Measurements from ENCODE around the gene EVI5L.

DNA sequence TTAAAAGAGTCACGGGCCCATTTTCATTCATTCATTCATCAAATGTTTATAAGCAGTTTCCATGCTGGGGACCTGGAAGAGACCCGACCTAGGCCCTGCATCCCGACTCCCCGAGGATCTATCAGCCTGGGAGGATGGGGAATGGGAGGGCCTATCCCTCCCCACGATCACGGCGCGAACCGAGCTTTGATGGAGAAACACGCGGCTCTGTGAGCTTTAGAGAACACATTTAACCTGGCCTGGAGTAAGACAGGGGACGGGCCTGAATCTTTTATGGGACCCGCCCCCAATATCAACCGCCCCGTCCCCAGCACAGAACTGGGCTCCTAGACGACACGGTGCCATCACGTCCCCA lies 875 bp upstream of the EVI5L start:
- TF ChIP-seq, protein P1, sequence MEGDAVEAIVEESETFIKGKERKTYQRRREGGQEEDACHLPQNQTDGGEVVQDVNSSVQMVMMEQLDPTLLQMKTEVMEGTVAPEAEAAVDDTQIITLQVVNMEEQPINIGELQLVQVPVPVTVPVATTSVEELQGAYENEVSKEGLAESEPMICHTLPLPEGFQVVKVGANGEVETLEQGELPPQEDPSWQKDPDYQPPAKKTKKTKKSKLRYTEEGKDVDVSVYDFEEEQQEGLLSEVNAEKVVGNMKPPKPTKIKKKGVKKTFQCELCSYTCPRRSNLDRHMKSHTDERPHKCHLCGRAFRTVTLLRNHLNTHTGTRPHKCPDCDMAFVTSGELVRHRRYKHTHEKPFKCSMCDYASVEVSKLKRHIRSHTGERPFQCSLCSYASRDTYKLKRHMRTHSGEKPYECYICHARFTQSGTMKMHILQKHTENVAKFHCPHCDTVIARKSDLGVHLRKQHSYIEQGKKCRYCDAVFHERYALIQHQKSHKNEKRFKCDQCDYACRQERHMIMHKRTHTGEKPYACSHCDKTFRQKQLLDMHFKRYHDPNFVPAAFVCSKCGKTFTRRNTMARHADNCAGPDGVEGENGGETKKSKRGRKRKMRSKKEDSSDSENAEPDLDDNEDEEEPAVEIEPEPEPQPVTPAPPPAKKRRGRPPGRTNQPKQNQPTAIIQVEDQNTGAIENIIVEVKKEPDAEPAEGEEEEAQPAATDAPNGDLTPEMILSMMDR (IDR thresholded peaks at IDR 0.05; ENCODE audit: low read depth, low read length, missing input control): no peak
- no peak for TF ChIP-seq GABPA (IDR thresholded peaks at IDR 0.05 in 1 of 2, conservative IDR thresholded peaks at IDR 0.05 in 1 of 2)
- no peak for TF ChIP-seq JUND (IDR thresholded peaks at IDR 0.05)
- no peak for TF ChIP-seq TAF1 (conservative IDR thresholded peaks at IDR 0.05)
- TF ChIP-seq, protein P2, sequence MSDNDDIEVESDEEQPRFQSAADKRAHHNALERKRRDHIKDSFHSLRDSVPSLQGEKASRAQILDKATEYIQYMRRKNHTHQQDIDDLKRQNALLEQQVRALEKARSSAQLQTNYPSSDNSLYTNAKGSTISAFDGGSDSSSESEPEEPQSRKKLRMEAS (IDR thresholded peaks at IDR 0.05): no peak
- no peak for TF ChIP-seq RAD21 (IDR thresholded peaks at IDR 0.05)
- no peak for TF ChIP-seq YY1 (IDR thresholded peaks at IDR 0.05)
- TF ChIP-seq EGR1 (IDR thresholded peaks at IDR 0.05; ENCODE audit: low read depth in 2 of 2): no peak
- no peak for TF ChIP-seq FOXA1 (IDR thresholded peaks at IDR 0.05)
- TF ChIP-seq, protein P3, sequence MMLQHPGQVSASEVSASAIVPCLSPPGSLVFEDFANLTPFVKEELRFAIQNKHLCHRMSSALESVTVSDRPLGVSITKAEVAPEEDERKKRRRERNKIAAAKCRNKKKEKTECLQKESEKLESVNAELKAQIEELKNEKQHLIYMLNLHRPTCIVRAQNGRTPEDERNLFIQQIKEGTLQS (IDR thresholded peaks at IDR 0.05): no peak
- TF ChIP-seq SP1 (IDR thresholded peaks at IDR 0.05): no peak
- TF ChIP-seq, protein P4, sequence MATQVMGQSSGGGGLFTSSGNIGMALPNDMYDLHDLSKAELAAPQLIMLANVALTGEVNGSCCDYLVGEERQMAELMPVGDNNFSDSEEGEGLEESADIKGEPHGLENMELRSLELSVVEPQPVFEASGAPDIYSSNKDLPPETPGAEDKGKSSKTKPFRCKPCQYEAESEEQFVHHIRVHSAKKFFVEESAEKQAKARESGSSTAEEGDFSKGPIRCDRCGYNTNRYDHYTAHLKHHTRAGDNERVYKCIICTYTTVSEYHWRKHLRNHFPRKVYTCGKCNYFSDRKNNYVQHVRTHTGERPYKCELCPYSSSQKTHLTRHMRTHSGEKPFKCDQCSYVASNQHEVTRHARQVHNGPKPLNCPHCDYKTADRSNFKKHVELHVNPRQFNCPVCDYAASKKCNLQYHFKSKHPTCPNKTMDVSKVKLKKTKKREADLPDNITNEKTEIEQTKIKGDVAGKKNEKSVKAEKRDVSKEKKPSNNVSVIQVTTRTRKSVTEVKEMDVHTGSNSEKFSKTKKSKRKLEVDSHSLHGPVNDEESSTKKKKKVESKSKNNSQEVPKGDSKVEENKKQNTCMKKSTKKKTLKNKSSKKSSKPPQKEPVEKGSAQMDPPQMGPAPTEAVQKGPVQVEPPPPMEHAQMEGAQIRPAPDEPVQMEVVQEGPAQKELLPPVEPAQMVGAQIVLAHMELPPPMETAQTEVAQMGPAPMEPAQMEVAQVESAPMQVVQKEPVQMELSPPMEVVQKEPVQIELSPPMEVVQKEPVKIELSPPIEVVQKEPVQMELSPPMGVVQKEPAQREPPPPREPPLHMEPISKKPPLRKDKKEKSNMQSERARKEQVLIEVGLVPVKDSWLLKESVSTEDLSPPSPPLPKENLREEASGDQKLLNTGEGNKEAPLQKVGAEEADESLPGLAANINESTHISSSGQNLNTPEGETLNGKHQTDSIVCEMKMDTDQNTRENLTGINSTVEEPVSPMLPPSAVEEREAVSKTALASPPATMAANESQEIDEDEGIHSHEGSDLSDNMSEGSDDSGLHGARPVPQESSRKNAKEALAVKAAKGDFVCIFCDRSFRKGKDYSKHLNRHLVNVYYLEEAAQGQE (IDR thresholded peaks at IDR 0.05): no peak
